Fibroblast of gingiva (primary cell): ENCODE results near the gene ATP11A.
A peak's percentile ranks its signal among the peaks of the same experiment; 100 is the strongest.
"Not testable (repeated sequence)": the region's sequence is repeated elsewhere in the genome, so short reads cannot be mapped to it uniquely, and the experiment has no call there.

Experiments used
- DNase-seq: peaks from one replicate; pipeline ENCODE4 v3.0.0-alpha.2; 2011; ENCODE audit warnings: low read depth

Gene ATP11A

GRCh38 chr13:112692586-112692985, 2.7 kb downstream of the ATP11A start:
- no peak for DNase-seq

DNA sequence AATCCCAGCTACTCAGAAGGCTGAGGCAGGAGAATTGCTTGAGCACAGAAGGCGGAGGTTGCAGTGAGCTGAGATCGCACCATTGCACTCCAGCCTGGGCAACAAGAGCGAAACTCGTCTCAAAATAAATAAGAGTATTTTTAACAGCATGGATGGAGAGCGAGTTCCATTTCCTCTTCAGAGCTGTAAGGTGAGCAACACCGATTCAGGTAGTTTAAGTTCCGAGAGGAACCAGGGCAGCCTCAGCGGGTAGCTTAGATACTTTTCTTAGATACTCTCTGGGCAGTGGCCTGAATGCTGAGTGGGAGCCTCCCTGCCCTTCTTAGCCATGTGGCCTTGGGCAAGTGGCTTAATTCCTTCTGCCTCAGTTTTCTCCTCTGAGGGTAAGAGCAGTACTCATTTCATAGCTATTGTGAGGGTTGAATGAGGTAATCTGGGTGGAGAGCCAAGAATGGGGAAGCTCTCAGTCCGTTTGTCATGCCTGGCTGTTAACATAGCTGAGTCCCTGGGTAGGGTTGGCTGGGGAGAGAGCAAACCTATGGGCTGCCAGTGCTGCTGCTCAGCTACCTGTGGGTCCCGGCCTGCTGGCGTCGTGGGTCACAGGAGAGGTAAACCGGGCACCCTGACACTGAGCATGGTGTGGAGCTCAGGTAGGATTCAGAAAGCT, 4.1 kb downstream of the ATP11A start:
- DNase-seq: peak; percentile 65

- DNase-seq: no peak
Measured at GRCh38 chr13:112695121-112695520, 5.3 kb downstream of the ATP11A start.

- DNase-seq: no peak
Measured at GRCh38 chr13:112696001-112696868, 6.4 kb downstream of the ATP11A start.

DNA sequence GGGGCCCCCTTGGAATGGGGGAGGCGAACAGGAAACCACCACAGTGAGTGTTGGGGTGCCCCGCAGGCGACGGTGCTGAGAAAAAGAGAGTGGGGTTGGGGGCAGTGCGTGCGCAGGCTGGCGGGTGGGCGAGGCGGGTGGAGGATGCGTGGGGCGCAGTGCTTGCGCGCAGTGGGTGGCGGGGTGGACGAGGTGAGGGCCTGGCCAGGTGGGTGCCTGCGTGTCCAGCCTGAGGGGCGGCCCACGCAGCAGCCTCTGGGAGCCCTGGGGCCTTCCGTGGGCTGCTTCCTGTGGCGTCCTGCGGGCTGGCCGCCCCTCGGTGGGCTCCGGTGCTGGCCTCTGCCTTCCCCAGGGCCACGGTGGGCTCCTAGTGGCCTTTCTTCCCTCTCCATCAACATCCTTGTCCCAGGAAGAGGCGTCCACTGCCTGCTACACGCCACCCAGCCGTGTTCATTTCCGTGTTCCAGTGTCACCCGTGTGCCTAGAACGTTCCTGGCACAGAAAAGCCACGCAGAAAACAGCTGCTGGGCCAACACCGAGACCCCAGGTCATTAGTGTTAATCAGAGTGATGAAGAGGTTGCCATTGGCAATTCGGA, 7.1 kb downstream of the ATP11A start:
- no peak for DNase-seq

- peak; percentile 83 for DNase-seq
Measured at GRCh38 chr13:112697756-112698655, 8.2 kb downstream of the ATP11A start.

DNA sequence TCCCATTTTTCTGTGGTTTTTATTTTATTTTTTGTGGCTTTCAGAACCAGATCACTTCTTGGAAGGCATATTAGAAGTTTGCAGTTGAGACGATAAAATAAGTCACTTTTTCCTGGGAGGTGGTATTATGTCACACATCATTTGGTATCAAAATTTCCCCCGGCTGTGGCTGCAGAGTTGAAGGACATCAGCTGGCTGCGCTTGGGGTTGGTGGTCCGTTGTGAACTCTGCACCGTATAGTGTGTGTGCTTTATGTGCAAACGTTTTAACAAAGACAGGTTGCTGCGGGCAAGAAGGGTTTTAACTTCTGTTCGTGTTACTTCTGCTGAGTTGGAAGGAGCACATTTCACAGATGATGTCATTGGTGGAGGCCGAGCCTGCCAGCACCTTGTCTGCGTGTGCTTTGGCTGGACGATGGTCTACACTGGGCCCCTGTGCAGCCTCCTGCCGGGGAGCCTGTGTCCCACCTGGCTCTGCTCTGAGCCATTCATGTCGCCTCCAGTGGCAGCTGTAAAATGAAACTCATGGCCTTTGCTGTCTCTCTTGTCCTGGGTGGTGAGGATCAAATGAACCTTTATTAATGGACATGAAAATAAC, 9.6 kb downstream of the ATP11A start:
- DNase-seq: no peak

GRCh38 chr13:112700291-112701060, 10.6 kb downstream of the ATP11A start:
- no peak for DNase-seq

- no peak for DNase-seq
Measured at GRCh38 chr13:112702341-112702985, 12.6 kb downstream of the ATP11A start.

GRCh38 chr13:112702986-112703379, 13.1 kb downstream of the ATP11A start:
- no peak for DNase-seq

DNA sequence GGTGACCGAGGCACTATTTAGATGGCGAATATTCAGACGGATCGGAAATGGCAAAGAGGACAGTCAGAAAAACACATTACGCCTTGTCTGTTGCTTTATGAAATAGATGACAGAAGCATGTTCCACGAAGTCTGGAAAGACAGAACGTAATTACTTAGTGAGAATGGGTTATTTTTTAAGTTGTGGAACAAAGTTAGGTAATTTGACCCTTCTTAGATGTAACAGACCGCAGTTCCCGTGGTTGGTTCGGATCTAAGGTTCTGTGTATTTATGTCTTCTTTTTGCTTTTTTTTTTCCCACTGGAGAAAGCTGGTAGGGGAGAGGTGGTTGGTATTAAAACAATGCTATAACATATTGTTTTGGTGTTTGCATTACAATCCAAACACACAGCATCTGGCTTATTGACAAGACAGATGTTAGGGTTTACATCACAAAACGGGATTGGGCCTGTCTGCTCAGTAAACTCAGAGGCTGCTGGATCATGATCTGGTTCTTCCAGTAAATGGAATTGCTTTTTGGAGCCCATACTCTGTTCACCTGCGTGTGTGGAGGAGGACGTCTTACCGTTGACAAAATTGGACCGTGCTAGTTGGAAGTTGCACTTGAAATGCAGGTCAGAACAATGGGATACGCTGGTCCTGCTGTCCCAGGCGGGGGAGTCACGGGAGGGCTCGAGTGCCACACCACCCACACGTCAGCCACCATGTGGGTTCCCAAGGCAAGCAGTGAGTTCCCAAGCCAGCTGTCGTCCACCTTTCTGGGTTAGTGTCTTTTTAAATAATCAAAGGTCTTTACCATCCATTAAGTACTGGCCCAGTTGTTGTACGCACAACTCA, 13.8 kb downstream of the ATP11A start:
- DNase-seq: peak; percentile 4

GRCh38 chr13:112704308-112705145, 14.7 kb downstream of the ATP11A start:
- no peak for DNase-seq

GRCh38 chr13:112705286-112705685, 15.4 kb downstream of the ATP11A start:
- DNase-seq: no peak

GRCh38 chr13:112706171-112706570, 16.3 kb downstream of the ATP11A start:
- DNase-seq: no peak

- no peak for DNase-seq
Measured at GRCh38 chr13:112708560-112709240, 18.9 kb downstream of the ATP11A start.

DNA sequence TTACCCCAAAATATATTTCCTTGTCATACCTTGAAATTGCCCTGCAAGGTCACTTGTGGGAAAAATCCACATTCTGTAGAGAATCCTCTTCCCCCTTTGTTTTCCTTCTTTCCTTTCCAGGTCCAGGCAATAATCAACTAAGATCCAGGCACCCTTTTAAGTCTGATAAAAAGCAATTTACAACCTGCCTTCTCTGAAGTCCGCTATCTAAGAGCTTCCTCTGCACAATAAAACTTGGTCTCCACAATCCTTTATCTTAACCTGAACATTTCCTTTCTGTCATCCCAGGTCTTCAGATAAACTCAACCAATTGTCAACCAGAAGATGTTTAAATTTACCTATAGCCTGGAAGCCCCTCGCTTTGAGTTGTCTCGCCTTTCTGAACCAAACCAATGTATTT, 19.5 kb downstream of the ATP11A start:
- not testable (repeated sequence) for DNase-seq

GRCh38 chr13:112709825-112710783, 20.3 kb downstream of the ATP11A start:
- DNase-seq: no peak
